Adrenal gland (tissue), 12 donors: ENCODE results near the gene TCF12. TPM values are rescaled to one million over a fixed set of nuclear protein-coding genes. Genes with fewer than 3 reads are reported as not detected.

Source experiments
- DNase-seq, 7 donors: peaks; one replicate each; pipeline ENCODE4 v3.0.0-alpha.2; 2019 to 2020
- H3K27ac ChIP-seq, 5 donors: fragments of 200-600 bp; sonication (generic) in 4 of 5; 1 replicate in 3 of 5; 2 replicates in 2 of 5; pipeline versions ENCODE4 v1.5.1 to v1.8.0; 2016 to 2020; ENCODE audit warnings: mild to moderate bottlenecking in 1 of 5
- H3K27me3 ChIP-seq: fragments of 200-600 bp; 2 replicates; pipeline ENCODE4 v1.8.0; 2021
- H3K36me3 ChIP-seq, 2 donors: fragments of 200-600 bp; replicated peaks in 1 of 2; 1 replicate in 1 of 2; 2 replicates in 1 of 2; pipeline versions ENCODE4 v1.5.1 to v1.8.0; 2018 to 2022
- H3K4me1 ChIP-seq, 2 donors: fragments of 200-600 bp; replicated peaks in 1 of 2; 1 replicate in 1 of 2; 2 replicates in 1 of 2; pipeline versions ENCODE4 v1.5.1 to v1.8.0; 2018 to 2021
- H3K4me3 ChIP-seq, 4 donors: fragments of 200-600 bp; sonication (generic) in 3 of 4; one replicate each; pipeline ENCODE4 v1.5.1; 2016 to 2018
- H3K9me3 ChIP-seq, 3 donors: fragments of 200-600 bp; sonication (generic) in 1 of 3; replicated peaks in 1 of 3; 1 replicate in 2 of 3; 2 replicates in 1 of 3; pipeline versions ENCODE4 v1.5.1 to v1.8.0; 2016 to 2021
- CTCF ChIP-seq, 6 experiments: fragments of 450-650 bp in 4 of 6; fragments of 200-600 bp in 2 of 6; sonication (generic) in 1 of 6; IDR thresholded peaks; 1 replicate in 5 of 6; 2 replicates in 1 of 6; pipeline versions ENCODE4 v1.5.1 to v1.8.0; 2016 to 2021; ENCODE audit warnings: antibody characterized with exemption in 6 of 6, mild to moderate bottlenecking in 2 of 6, moderate library complexity in 1 of 6
- POLR2A ChIP-seq, 2 donors: fragments of 450-650 bp; IDR thresholded peaks; one replicate each; pipeline ENCODE4 v1.6.1; 2017; ENCODE audit warnings: antibody characterized with exemption in 2 of 2, mild to moderate bottlenecking in 2 of 2, moderate library complexity in 1 of 2
- WGBS, 4 donors: extraction: QIAGEN DNeasy Blood & Tissue Kit in 2 of 4; methylation state at CpG; one replicate each; pipeline versions ENCODE4 v1.1.5 to v1.1.7; 2013 to 2017; 5-methylcytosine and 5-hydroxymethylcytosine counted together
- intact Hi-C, 2 donors: fragments of 100-400 bp; cut with DNase I; formaldehyde crosslinking; loops; one replicate each; pipeline versions ENCODE4 v1.14.1 to v1.15.0; 2022 to 2023
- polyA plus RNA-seq, 3 donors: library from polyadenylated mRNA; stranded (reverse); fragments of 200-250 nt in 2 of 3; fragments of 350-450 nt in 1 of 3; fragmentation: Illumina TruSeq in 1 of 3; extraction: RNeasy Lipid Tissue Mini Kit (QIAGEN cat#74804) in 1 of 3; gene quantifications; one replicate each; pipeline ENCODE4 v1.2.3, GENCODE V29; 2013 to 2014
- total RNA-seq, 9 donors: library from RNA; depleted of rRNA in 4 of 9; stranded (reverse); fragments of >200 nt in 4 of 9; fragments of 120-200 nt in 1 of 9; fragmentation: NEBNext Ultra II Directional in 1 of 9; extraction: Animal tissue kit (Norgen Biotek cat#: 25700) in 1 of 9; gene quantifications; one replicate each; pipeline versions ENCODE4 v1.1.0 to v1.2.4, GENCODE V29; 2013 to 2023
- donor health status: healthy with polysubstance abuse.
- donor health status: Bipolar disorder and iron deficiency.
- donor health status: DM: yes; HTN: yes; CAD: no.
- donor health status: DM: no; HTN: no; CAD: no.
- donor health status: DM: no; HTN: no; CAD: no.
- donor health status: DM: yes; HTN: yes; CAD: no.

TCF12 gene
- total and polyA plus RNA-seq, 12 donors = 7.6 to 121 (median 75.6) TPM

GRCh38 chr15:57061281-57061680, 142.8 kb downstream of the TCF12 start:
- intact Hi-C loops = no loop called here
- 94 to 99% (median 96%) methylated on average over 2 of the region's 2 CpGs for WGBS, 4 donors
- H3K4me3 ChIP-seq = no peak overlapping the region

GRCh38 chr15:57061696-57062095, 143.3 kb downstream of the TCF12 start:
- Histone ChIP-seq H3K4me1 (peaks cover 10 to 28% of the 10 kb centered on the region in 2 donors), H3K27ac (no peak overlapping the region), H3K4me3 (no peak overlapping the region), H3K36me3 (no peaks in the 10 kb centered on the region), H3K27me3 (no peaks in the 10 kb centered on the region), H3K9me3 (no peaks in the 10 kb centered on the region)
- no peak for DNase-seq
- no peak for TF ChIP-seq CTCF (IDR thresholded peaks at IDR 0.05)
- no peak for TF ChIP-seq POLR2A (IDR thresholded peaks at IDR 0.05)
- WGBS, 4 donors = 96 to 99% (median 96%) methylated on average over 2 of the region's 2 CpGs
- intact Hi-C loops = no loop called here

More at GRCh38 chr15:57061281-57061680, 142.8 kb downstream of the TCF12 start:
- no peak for DNase-seq
- H3K9me3 ChIP-seq = no peaks in the 10 kb centered on the region
- no peaks in the 10 kb centered on the region for H3K27me3 ChIP-seq
- no peak overlapping the region for H3K27ac ChIP-seq
- TF ChIP-seq CTCF (IDR thresholded peaks at IDR 0.05) (no peak), POLR2A (IDR thresholded peaks at IDR 0.05) (no peak)
- no peaks in the 10 kb centered on the region for H3K36me3 ChIP-seq
- H3K4me1 ChIP-seq = peaks cover 12 to 32% of the 10 kb centered on the region in 2 donors

- H3K27ac ChIP-seq = no peak overlapping the region
- H3K27me3 ChIP-seq = no peaks in the 10 kb centered on the region
- peaks cover 5% of the 10 kb centered on the region in 2 donors for H3K4me1 ChIP-seq
- no peaks in the 10 kb centered on the region for H3K36me3 ChIP-seq
- H3K4me3 ChIP-seq = no peak overlapping the region
- DNase-seq = no peak
- no peaks in the 10 kb centered on the region for H3K9me3 ChIP-seq
- TF ChIP-seq CTCF (IDR thresholded peaks at IDR 0.05) (no peak), POLR2A (IDR thresholded peaks at IDR 0.05) (no peak)
- intact Hi-C loops = no loop called here
Observed at GRCh38 chr15:57064033-57064432, 145.6 kb downstream of the TCF12 start.

- H3K27ac ChIP-seq = no peak overlapping the region
Observed at GRCh38 chr15:57069423-57069822, 151.0 kb downstream of the TCF12 start.

More at GRCh38 chr15:57069423-57069822, 151.0 kb downstream of the TCF12 start:
- DNase-seq = no peak
- 87 to 94% (median 90%) methylated on average over 2 of the region's 2 CpGs for WGBS, 4 donors
- TF ChIP-seq POLR2A (IDR thresholded peaks at IDR 0.05) = no peak
- no peak for TF ChIP-seq CTCF (IDR thresholded peaks at IDR 0.05)
- Histone ChIP-seq H3K36me3 (no peaks in the 10 kb centered on the region), H3K4me1 (peaks cover 5 to 12% of the 10 kb centered on the region in 2 donors), H3K27me3 (no peaks in the 10 kb centered on the region), H3K4me3 (no peak overlapping the region), H3K9me3 (no peaks in the 10 kb centered on the region)
- intact Hi-C loops = no loop called here
